ENCODE data around the gene HECW1. TPM values are rescaled to one million over a fixed set of nuclear protein-coding genes. Genes with fewer than 3 reads are reported as not detected.

Gene HECW1
- total and polyA plus RNA-seq, 2 of the 13 experiments (the other 11 are each of a cell fraction or from before 2014, with no cell fraction given): not detected

GRCh38 chr7:43116451-43116850, 4.0 kb downstream of the HECW1 start:
- Histone ChIP-seq H2AFZ (ENCODE audit: low read length) (no peak overlapping the region), H3K79me2 (ENCODE audit: insufficient read depth, low read length) (no peaks in the 10 kb centered on the region), H3K9me3 (ENCODE audit: low read length) (no peaks in the 10 kb centered on the region), H3K27me3 (ENCODE audit: control insufficient read depth in 1 of 2, insufficient read depth in 2 of 2, low read length in 2 of 2) (peaks cover 5 to 59% of the 10 kb centered on the region in 2 experiments), H3K27ac (ENCODE audit: extremely low read length, insufficient read depth, low read length) (no peak overlapping the region), H4K20me1 (ENCODE audit: insufficient read depth, low read length) (no peaks in the 10 kb centered on the region), H3K4me3 (replicated peaks in 1 of 3; ENCODE audit: insufficient read depth in 1 of 3, low read depth in 2 of 3, low read length in 3 of 3) (no peak overlapping the region), H3K9ac (ENCODE audit: insufficient read depth, low read depth, low read length) (no peak overlapping the region), H3K36me3 (replicated peaks in 1 of 2; ENCODE audit: control insufficient read depth in 1 of 2, insufficient read depth in 2 of 2, low read length in 2 of 2) (no peaks in the 10 kb centered on the region), H3K4me1 (ENCODE audit: insufficient read depth, low read length) (no peaks in the 10 kb centered on the region), H3K4me2 (ENCODE audit: low read depth, low read length) (no peak overlapping the region)
- FAIRE-seq (no peak), DNase-seq (ENCODE audit: low spot score) (no peak), ATAC-seq (no peak)
- intact Hi-C loops (cut with micrococcal nuclease; ENCODE audit: unreplicated experiment): no loop called here
- BruUV-seq (replicated peaks): no TSS peak
- ChIA-PET POLR2A (no interaction called here), CTCF (ENCODE audit: low intra/inter-chr PET ratio, low total read pairs) (no interaction called here)
- 2% methylated on average over 2 of the region's 2 CpGs for WGBS (ENCODE audit: low lambda C conversion rate)
- in situ Hi-C loops (cut with HindIII; ENCODE audit: extremely low pct_ligation_motif_present, low pct_unique_long_range_greater_than_20kb): no loop called here
- TF ChIP-seq ZIK1 (CRISPR knock-in tag; IDR thresholded peaks at IDR 0.05; ENCODE audit: borderline replicate concordance, low read depth): no peak
- TF ChIP-seq, protein P1, sequence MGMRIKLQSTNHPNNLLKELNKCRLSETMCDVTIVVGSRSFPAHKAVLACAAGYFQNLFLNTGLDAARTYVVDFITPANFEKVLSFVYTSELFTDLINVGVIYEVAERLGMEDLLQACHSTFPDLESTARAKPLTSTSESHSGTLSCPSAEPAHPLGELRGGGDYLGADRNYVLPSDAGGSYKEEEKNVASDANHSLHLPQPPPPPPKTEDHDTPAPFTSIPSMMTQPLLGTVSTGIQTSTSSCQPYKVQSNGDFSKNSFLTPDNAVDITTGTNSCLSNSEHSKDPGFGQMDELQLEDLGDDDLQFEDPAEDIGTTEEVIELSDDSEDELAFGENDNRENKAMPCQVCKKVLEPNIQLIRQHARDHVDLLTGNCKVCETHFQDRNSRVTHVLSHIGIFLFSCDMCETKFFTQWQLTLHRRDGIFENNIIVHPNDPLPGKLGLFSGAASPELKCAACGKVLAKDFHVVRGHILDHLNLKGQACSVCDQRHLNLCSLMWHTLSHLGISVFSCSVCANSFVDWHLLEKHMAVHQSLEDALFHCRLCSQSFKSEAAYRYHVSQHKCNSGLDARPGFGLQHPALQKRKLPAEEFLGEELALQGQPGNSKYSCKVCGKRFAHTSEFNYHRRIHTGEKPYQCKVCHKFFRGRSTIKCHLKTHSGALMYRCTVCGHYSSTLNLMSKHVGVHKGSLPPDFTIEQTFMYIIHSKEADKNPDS (CRISPR knock-in tag; IDR thresholded peaks at IDR 0.05): no peak
- TF ChIP-seq KMT2A (CRISPR knock-in tag; IDR thresholded peaks at IDR 0.05): no peak
- TF ChIP-seq ZNF562 (CRISPR knock-in tag; IDR thresholded peaks at IDR 0.05; ENCODE audit: borderline replicate concordance): no peak
- no peak for TF ChIP-seq FIP1L1 (IDR thresholded peaks at IDR 0.05; ENCODE audit: borderline replicate concordance, insufficient read depth, low read depth, low read length)
- no peak for TF ChIP-seq ZNF782 (CRISPR knock-in tag; IDR thresholded peaks at IDR 0.05; ENCODE audit: borderline replicate concordance)
- no peak for TF ChIP-seq ZBTB46 (CRISPR knock-in tag; IDR thresholded peaks at IDR 0.05; ENCODE audit: borderline replicate concordance)
- no peak for TF ChIP-seq ZBTB38 (CRISPR knock-in tag; IDR thresholded peaks at IDR 0.05)
- no peak for TF ChIP-seq ZBTB7B (CRISPR knock-in tag; IDR thresholded peaks at IDR 0.05)
- TF ChIP-seq ZNF672 (CRISPR knock-in tag; IDR thresholded peaks at IDR 0.05): no peak
- no peak for TF ChIP-seq SIN3B (IDR thresholded peaks at IDR 0.05; ENCODE audit: low read length)
- TF ChIP-seq, protein P2, sequence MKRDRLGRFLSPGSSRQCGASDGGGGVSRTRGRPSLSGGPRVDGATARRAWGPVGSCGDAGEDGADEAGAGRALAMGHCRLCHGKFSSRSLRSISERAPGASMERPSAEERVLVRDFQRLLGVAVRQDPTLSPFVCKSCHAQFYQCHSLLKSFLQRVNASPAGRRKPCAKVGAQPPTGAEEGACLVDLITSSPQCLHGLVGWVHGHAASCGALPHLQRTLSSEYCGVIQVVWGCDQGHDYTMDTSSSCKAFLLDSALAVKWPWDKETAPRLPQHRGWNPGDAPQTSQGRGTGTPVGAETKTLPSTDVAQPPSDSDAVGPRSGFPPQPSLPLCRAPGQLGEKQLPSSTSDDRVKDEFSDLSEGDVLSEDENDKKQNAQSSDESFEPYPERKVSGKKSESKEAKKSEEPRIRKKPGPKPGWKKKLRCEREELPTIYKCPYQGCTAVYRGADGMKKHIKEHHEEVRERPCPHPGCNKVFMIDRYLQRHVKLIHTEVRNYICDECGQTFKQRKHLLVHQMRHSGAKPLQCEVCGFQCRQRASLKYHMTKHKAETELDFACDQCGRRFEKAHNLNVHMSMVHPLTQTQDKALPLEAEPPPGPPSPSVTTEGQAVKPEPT (CRISPR knock-in tag; IDR thresholded peaks at IDR 0.05; ENCODE audit: low read depth): no peak
- no peak for TF ChIP-seq ZBTB42 (CRISPR knock-in tag; IDR thresholded peaks at IDR 0.05)
- TF ChIP-seq PRDM15 (CRISPR knock-in tag; IDR thresholded peaks at IDR 0.05): no peak
- TF ChIP-seq ZNF260 (CRISPR knock-in tag; IDR thresholded peaks at IDR 0.05; ENCODE audit: borderline replicate concordance, low read depth): no peak

Measured in HepG2 (cell line).